CD4-positive, alpha-beta T cell (primary cell): ENCODE data around the gene DNMT1. TPM values are rescaled to one million over a fixed set of nuclear protein-coding genes. Genes with fewer than 3 reads are reported as not detected.

Experiments used
- ATAC-seq: fragments of 200-7000 bp; cut with Tn5 transposase; one replicate; pipeline ENCODE4 v1.10.0; 2022; ENCODE audit warnings: mild to moderate bottlenecking; ENCODE audit not compliant: poor library complexity
- CTCF ChIA-PET: fragments of 350-600 bp; sonication (Branson Sonifier 250); formaldehyde crosslinking; loops from one replicate; lab custom pipeline; 2021; ENCODE audit warnings: antibody characterized with exemption, inconsistent platforms; lab: Charles Lee
- POLR2A ChIA-PET: fragments of 350-600 bp; sonication (Branson Sonifier 250); formaldehyde crosslinking; loops from one replicate; lab custom pipeline; 2021; ENCODE audit warnings: antibody characterized with exemption, inconsistent platforms; lab: Charles Lee
- DNase-seq, 14 experiments: peaks; one replicate each; pipeline ENCODE4 v3.0.0-alpha.2; 2013 to 2020; ENCODE audit warnings: mixed read lengths in 2 of 14
- H3K27ac ChIP-seq, 2 donors: one replicate each; pipeline versions ENCODE4 v1.5.1 to v1.7.0; 2013; ENCODE audit warnings: low read length in 2 of 2, low read depth in 1 of 2, mild to moderate bottlenecking in 1 of 2
- H3K27me3 ChIP-seq, 2 experiments: 1 replicate in 1 of 2; 2 replicates in 1 of 2; pipeline versions ENCODE4 v1.6.1 to v1.7.0; 2013; ENCODE audit warnings: low read length in 2 of 2, control low read depth in 1 of 2, mild to moderate bottlenecking in 1 of 2, moderate library complexity in 1 of 2; ENCODE audit not compliant: insufficient read depth in 2 of 2, control insufficient read depth in 1 of 2
- H3K36me3 ChIP-seq: one replicate; pipeline ENCODE4 v1.6.1; 2013; ENCODE audit warnings: low read length, control low read depth; ENCODE audit not compliant: insufficient read depth
- H3K4me1 ChIP-seq: one replicate; pipeline ENCODE4 v1.6.1; 2013; ENCODE audit warnings: low read length, control low read depth; ENCODE audit not compliant: insufficient read depth
- H3K4me3 ChIP-seq: one replicate; pipeline ENCODE4 v1.5.1; 2013; ENCODE audit warnings: mild to moderate bottlenecking, low read length, moderate library complexity
- H3K9me3 ChIP-seq, 2 experiments: 1 replicate in 1 of 2; 2 replicates in 1 of 2; pipeline versions ENCODE4 v1.6.1 to v1.7.0; 2013; ENCODE audit warnings: low read length in 2 of 2, mild to moderate bottlenecking in 2 of 2, control low read depth in 1 of 2, moderate library complexity in 1 of 2; ENCODE audit not compliant: control insufficient read depth in 1 of 2, insufficient read depth in 1 of 2
- H3K27ac Mint-ChIP-seq: one replicate; pipeline ENCODE4 v1.8.0; 2020; ENCODE audit warnings: mixed read lengths
- H3K27me3 Mint-ChIP-seq: one replicate; pipeline ENCODE4 v1.8.0; 2021; ENCODE audit warnings: mixed read lengths
- H3K36me3 Mint-ChIP-seq: one replicate; pipeline ENCODE4 v1.8.0; 2021; ENCODE audit warnings: low read depth, mixed read lengths
- H3K4me1 Mint-ChIP-seq: one replicate; pipeline ENCODE4 v1.8.0; 2021; ENCODE audit warnings: low read depth, mixed read lengths
- H3K4me3 Mint-ChIP-seq: one replicate; pipeline ENCODE4 v1.8.0; 2020; ENCODE audit warnings: mild to moderate bottlenecking, mixed read lengths
- H3K9me3 Mint-ChIP-seq: one replicate; pipeline ENCODE4 v1.8.0; 2020; ENCODE audit warnings: mixed read lengths
- CTCF ChIP-seq: fragments of 200-600 bp; IDR thresholded peaks from one replicate; pipeline ENCODE4 v1.8.0; 2022; ENCODE audit warnings: antibody characterized with exemption, mild to moderate bottlenecking
- intact Hi-C, 2 experiments: fragments of 100-400 bp; cut with DNase I in 1 of 2; cut with micrococcal nuclease in 1 of 2; formaldehyde crosslinking; loops; one replicate each; pipeline versions ENCODE4 v1.15.1 to v1.9.0; 2023 to 2025; cut with DNase I, micrococcal nuclease
- total RNA-seq, 174 experiments: library from RNA in 2 of 174; stranded (reverse) in 2 of 174; gene quantifications; one replicate each; pipeline ENCODE4 v1.2.3 and lab custom pipeline; 2021 to 2026

DNMT1 gene
- total RNA-seq, 2 experiments from 2014 or later, result 159 to 160 TPM

- POLR2A ChIA-PET, result interaction anchor here (0.6 to 2.1 kb wide), 5 partner anchors 11 to 1973 kb away, joined by 3 to 16 read pairs (median 7); no protein-coding TSS in a partner anchor
- no peak for TF ChIP-seq CTCF
These were observed 406 bp upstream of the DNMT1 start for GRCh38 chr19:10195199-10195519.

GRCh38 chr19:10193790-10194499 lies 808 bp downstream of the DNMT1 start:
- Mint-ChIP-seq H3K4me1 (peaks cover 33% of the 10 kb centered on the region), H3K27me3 (no peaks in the 10 kb centered on the region), H3K4me3 (peak overlapping the region; percentile 98), H3K9me3 (no peaks in the 10 kb centered on the region), H3K36me3 (peaks cover 15% of the 10 kb centered on the region), H3K27ac (peak overlapping the region; percentile 88)
- H3K27me3 ChIP-seq, result no peaks in the 10 kb centered on the region
- intact Hi-C loops, result loop anchor here in 1 of 2 experiments (2.0 to 5.0 kb wide), 2 partner anchors 57 to 87 kb away; partner anchors contain the start of gene PPAN
- H3K9me3 ChIP-seq, result no peaks in the 10 kb centered on the region
- peaks cover 51% of the 10 kb centered on the region for H3K4me1 ChIP-seq
- peak overlapping the region; percentile 99 for H3K4me3 ChIP-seq
- ChIA-PET POLR2A (interaction anchor here (1.4 to 2.1 kb wide), 4 partner anchors 12 to 97 kb away, joined by 4 to 16 read pairs (median 10); no protein-coding TSS in a partner anchor), CTCF (interaction anchor here (1.1 kb wide), 1 partner anchor 56 kb away, joined by 5 read pairs; no protein-coding TSS in a partner anchor)
- H3K36me3 ChIP-seq, result peaks cover 26% of the 10 kb centered on the region
- DNase-seq, result peak in 7 of 14 experiments; percentile 4 to 42 (median 11)
- H3K27ac ChIP-seq, result peak overlapping the region; percentile 77 to 80
- TF ChIP-seq CTCF, result no peak
- ATAC-seq, result no peak

More at GRCh38 chr19:10195199-10195519, 406 bp upstream of the DNMT1 start:
- peak overlapping the region; percentile 92 for H3K4me3 Mint-ChIP-seq
- H3K9me3 Mint-ChIP-seq, result no peaks in the 10 kb centered on the region
- H3K36me3 Mint-ChIP-seq, result peaks cover 9% of the 10 kb centered on the region
- H3K27ac Mint-ChIP-seq, result peak overlapping the region; percentile 80
- Histone ChIP-seq H3K27ac (peak overlapping the region; percentile 44 to 80), H3K9me3 (no peaks in the 10 kb centered on the region), H3K4me3 (peak overlapping the region; percentile 99), H3K36me3 (peaks cover 17% of the 10 kb centered on the region), H3K27me3 (no peaks in the 10 kb centered on the region), H3K4me1 (peaks cover 45% of the 10 kb centered on the region)
- intact Hi-C loops, result loop anchor here (2.0 to 5.0 kb wide), 4 partner anchors 37 to 137 kb away; partner anchors contain the start of genes S1PR2 (in 2 of the 2) and RAVER1 (in 1 of the 2)
- peaks cover 27% of the 10 kb centered on the region for H3K4me1 Mint-ChIP-seq
- no peak for DNase-seq
- H3K27me3 Mint-ChIP-seq, result no peaks in the 10 kb centered on the region
- ATAC-seq, result peak; percentile 9
- CTCF ChIA-PET, result interaction anchor here (1.1 to 1.3 kb wide), 2 partner anchors 34 to 55 kb away, joined by 4 to 7 read pairs; no protein-coding TSS in a partner anchor

- Histone ChIP-seq H3K27me3 (no peaks in the 10 kb centered on the region), H3K36me3 (peaks cover 26% of the 10 kb centered on the region), H3K4me3 (no peak overlapping the region), H3K27ac (no peak overlapping the region), H3K9me3 (no peaks in the 10 kb centered on the region), H3K4me1 (peaks cover 56% of the 10 kb centered on the region)
- intact Hi-C loops, result loop anchor here in 1 of 2 experiments (5.0 kb wide), 1 partner anchor 86 kb away; the partner anchor contains the start of gene PPAN
- ATAC-seq (no peak), DNase-seq (no peak)
- ChIA-PET POLR2A (no interaction called here), CTCF (interaction anchor here (1.1 kb wide), 1 partner anchor 57 kb away, joined by 5 read pairs; no protein-coding TSS in a partner anchor)
- H3K27ac Mint-ChIP-seq, result no peak overlapping the region
- no peak for TF ChIP-seq CTCF
- no peaks in the 10 kb centered on the region for H3K9me3 Mint-ChIP-seq
- peak overlapping the region; percentile 70 for H3K4me3 Mint-ChIP-seq
- H3K4me1 Mint-ChIP-seq, result peaks cover 34% of the 10 kb centered on the region
- H3K36me3 Mint-ChIP-seq, result peaks cover 21% of the 10 kb centered on the region
- no peaks in the 10 kb centered on the region for H3K27me3 Mint-ChIP-seq
These were observed 1.8 kb downstream of the DNMT1 start for GRCh38 chr19:10192922-10193321.
